Activated CD4-positive, alpha-beta T cell treated with anti-CD3 and anti-CD28 coated beads for 24 hours (primary cell): ENCODE data around the gene SLC26A9.

Experiments used
- DNase-seq, 2 donors: peaks; one replicate each; pipeline ENCODE4 v3.0.0-alpha.2; 2020; ENCODE audit warnings: low read depth in 2 of 2

SLC26A9 gene

DNA sequence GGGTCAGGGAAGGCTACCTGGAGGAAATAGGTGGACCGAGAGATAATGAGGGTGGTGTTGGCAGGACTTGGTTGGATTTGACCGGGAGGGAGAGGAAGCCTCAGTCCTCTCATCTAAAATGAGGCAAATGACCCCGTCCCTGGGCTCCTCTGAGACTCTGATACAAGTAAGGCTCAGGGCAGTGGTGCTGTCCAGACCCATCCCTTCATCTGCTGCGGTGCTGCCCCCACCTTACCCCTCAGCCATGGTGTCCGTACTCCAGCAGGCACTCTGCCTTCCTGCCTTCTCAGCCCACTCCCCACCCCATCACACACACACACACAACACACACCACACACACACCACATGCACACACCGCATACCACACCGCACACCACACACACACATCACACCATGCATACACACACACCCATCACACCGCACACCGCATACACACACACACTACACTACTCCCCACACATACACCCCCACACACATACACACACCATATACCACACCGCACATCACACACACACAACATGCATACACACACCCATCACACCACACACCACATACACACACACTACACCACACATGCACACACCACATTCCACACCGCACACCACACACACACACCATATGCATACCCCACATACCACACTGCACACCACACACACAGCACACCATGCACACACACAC lies 29.4 kb upstream of the SLC26A9 start:
- DNase-seq, result no peak

DNA sequence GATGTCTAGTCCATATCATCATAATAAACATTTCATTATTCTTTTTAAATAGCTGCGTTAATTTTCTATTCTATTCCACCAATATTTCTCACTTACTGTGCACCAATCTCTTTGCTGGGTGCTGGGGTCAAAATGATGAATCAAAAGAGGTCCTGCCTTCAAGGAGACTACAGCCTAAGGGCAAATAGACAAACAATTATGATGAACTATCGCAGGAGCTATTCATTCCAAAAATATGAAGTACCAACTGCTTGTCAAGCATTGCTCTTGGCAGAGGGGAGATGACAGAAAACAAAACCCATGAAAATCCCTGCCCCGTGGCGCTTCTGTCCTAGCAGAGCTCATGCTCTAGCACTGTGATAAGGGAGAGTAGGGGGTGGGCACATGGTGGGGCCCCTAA lies 28.8 kb upstream of the SLC26A9 start:
- DNase-seq, result no peak

DNA sequence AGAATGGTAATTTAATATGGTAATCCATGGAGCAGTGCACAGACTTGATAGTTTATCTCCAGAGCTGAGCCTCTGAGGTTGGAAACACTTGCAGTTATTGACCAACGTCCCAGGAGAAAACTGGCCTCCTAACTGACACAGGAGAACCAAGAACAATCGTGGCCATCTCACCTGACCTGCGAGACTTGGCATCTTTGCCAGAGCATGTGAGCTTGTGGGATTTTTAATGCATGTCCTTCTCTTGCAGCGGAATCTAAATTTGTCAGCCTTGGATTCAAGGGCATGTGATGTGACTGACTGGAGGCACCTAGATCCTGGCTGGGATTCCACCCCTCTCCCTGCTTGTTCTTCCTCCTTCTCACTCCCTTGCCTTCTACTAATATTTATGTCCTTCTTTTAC lies 27.8 kb upstream of the SLC26A9 start:
- DNase-seq, result no peak

DNA sequence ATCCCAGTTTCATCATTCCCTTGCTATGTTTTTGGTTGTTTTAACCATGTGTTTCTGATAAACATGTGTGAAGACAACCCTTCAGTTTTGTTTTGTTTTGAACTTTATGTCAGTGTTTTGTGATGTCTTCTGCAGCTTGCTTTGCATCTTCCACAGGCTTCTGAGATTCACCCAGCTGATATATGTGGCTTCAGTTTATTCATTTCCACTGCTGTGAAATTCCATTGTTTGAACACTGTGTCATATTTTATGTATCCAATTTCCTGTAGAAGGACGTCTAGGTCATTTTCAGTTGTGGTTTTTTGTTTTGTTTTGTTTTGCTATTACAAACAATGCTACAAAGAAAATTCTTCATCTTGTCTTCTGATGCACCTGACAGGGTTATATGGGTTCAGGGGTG lies 27.2 kb upstream of the SLC26A9 start:
- no peak for DNase-seq

DNA sequence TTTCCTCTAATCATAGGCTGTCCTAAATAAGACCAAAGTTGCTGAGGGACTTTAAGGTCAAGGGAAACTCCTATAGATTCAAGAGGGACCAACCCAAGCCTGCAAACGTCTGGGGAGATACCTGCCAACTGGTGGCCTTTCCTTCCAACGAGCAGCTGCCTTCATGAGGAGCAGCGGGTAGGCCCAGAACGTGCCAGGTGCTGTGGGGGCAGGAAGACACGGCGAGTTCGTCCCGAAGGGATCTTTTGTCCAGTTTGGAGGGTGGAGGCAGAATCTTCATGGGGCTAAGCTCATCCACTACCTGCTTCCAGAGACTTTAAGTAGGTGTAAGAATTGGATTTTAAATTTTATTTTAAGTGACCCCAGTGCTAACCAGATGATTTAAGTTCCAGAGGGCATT lies 26.0 kb upstream of the SLC26A9 start:
- no peak for DNase-seq

DNA sequence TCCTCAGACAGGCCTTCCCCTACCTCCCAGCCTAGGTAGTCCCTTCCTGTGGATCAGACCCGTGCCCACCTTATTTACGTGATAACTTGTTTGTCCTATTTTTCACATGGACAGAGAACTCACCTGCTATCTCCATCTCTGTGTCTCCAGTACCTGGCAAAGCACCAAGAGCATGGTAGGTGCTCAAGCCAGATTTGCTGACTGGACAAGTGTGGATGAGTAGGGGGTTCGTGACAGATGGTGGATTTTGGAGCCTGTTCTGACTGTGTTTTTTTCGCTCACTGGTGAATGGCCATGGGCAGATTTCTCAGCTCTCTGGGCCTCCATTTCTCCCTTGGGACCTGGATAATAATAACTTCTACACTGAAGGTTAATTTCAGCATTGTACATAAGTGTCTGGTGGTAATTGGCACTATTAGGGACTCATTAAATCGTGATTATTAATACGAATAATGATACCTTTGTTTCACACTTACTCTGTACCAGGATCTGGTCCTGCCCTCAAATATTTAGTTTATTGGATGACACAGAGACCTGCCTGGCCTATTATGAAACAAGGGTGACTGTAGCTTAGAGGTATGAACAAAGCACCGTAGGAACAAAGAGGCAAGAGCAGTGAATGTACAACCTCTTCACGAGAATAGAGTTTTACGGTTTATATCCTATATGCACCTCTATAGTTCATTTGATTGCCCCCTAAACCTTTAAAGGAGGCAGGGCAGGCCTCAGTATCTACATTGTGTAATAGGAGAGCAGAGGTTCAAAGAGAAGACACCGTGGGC lies 24.5 kb upstream of the SLC26A9 start:
- DNase-seq, result no peak

DNA sequence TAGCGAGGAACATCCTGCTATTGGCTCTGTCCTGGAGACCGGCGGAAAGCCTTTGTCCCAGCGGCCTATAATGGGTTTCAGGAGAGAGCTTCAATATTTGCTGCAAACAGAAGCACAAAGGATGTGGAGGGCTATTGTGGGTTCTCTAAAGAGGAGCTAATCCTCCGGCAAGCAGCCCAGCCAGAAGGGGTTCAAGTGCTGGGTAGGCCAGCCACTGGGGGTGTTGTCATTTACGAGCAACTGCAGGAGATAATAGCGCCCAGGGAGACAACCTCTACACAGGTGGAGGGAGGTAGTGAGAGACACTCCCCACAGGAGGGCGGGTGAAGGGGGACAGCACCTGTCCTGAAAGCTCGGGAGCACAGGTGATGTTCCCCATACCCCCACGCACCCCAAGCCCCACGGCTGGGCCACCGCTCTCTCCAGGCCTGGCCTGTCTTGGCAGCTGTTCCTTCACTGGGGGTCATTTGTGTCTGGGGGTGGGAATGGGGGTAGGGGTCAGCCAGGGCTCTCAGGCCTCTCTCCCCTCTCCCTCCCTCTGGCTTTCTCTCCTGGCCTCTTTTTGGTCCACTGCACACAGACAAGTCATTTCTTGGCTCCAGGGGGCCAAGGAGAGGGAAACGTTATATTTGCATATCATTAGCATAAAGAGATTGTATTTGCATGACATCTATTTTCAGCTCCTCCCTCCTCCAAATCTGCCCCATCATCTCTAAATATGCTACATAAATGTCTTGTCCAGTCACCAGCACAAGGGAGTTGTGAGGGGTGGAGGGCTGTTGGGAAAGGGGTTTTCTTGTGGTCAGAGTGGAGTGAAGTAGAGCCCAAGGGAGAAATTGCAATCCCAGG lies 22.0 kb upstream of the SLC26A9 start:
- no peak for DNase-seq

DNA sequence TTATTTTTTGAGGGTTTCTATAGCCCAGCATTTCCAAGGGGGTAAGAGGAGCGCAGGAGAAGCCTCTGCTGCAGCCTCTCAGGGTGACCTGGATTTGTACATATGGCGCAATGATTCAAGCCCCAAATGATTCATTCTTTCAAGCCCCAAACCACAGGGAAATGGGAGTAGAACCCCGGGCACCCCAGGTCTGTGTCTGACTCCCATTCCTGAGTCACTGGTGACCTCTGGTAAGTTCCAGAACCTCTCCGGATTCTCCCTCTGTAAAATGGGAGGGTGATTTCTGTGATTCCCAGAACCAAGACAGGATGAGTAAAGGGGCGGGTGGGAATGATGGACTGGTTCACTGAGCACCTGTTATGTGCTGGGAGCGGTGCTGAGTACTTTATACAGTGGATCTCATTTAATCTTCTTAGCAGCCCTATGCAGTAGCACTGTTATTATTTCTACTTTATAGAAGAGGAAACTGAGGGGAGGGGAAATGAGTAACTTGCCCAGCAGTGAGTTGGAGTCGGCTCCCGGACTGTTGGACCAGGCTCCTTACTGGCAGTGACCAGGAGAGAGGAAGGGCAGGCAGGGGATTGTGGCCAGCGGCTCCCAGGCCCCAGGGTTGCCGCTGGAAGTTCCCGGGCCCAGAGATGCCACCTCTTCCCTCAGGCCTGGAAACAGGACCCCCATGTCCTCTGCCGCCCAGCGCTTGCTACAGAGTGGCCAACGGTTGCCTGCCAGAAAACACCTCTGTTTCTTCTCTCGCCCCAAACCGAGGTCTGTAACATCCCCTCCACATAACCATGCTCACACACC lies 20.3 kb upstream of the SLC26A9 start:
- no peak for DNase-seq

DNA sequence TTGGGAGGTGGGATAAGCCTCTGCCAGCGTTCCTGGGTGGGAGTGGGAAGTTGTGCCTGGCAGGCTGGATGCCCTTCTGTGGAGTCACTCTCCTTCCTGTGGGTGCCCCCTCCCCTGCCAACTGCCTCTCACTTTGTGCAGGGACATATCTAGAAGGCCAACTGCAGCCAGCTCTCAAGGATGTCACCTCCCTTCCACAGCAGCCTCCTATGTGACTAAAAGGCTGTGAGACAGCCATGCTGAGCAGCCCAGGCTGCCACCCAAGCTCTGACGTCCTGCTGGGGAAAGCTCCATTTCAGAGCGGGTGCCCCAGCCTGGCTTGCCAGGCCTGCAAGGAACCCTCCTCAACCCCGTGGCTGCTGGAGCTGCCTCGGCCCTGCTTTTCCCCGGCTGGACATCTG lies 19.6 kb upstream of the SLC26A9 start:
- DNase-seq, result no peak

DNA sequence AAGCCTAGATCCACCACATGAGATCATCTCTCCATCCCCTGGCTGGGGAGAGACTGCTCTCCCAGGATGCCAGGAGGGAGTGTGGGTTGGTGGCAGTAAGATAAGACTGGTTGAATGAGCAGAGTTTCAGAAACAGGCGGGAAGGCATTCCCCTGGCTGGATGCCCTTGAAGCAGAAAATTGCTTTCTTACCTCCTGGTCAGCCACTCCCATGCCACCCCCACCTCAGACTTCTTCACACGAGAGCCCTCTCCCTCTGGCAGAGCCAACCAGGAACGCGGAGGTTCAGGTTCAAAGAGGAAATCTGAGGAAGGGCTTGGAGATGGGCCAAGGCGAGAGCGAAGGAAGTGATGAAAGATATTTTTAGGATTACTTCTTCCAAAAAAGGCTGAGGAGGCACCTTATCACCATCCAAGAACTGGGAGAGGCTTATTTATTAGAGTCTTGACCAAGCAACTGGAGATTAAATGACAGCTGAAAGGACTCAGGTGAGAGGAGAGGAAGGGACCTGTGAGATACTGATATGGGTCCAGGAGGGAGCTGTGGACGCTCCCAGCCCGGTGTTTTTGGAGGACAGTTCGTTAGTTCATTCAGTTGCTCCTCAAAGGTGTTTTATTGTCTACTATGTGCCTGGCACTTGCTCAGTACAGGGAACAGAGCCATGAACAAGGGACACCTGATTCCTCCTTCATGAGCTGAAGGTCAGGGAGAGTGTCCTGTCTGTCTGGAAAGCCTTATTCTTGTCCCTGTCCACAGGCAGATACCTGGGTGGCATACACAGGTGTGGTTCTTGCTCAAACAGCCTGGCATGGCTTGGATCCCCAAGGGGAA lies 18.9 kb upstream of the SLC26A9 start:
- DNase-seq, result no peak

DNA sequence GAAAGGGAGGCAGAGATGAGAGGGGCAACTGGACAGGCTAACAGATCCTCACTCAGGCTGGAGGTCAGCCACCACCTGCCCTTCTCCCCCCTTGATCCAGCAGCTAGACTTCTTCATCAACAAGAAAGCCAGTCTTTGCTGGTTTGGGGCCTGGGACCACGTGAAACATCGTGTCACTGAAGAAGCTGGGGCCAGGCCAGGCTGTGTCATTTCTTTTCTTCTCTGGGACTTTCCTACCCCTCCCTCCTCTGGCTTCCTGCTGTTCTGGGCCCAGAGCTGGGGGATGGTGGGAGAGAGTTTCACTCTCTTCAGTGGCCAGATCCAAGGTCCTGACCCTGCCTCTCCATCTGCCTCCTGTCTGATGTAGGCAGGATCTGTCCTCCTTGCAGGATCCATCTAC lies 18.1 kb upstream of the SLC26A9 start:
- no peak for DNase-seq

DNA sequence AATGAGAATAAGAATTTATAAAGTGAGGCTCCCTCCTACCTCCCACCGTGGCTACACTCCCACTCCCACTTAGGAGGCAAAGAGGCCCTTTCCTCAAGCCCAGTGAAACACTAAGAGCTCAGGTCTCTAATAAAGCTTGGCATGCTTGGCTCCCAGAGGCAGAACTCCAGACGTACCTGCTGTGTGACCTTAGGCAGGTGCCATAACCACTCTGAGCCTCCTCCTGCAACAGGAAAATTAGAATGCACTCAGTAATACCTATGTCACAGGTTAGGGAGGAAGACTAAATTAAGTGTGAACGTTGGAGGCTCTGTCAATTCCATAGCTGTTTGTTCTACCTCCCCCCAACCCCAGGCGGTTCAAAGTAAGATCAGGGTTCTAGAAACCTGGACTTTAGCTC lies 16.5 kb upstream of the SLC26A9 start:
- DNase-seq, result no peak

DNA sequence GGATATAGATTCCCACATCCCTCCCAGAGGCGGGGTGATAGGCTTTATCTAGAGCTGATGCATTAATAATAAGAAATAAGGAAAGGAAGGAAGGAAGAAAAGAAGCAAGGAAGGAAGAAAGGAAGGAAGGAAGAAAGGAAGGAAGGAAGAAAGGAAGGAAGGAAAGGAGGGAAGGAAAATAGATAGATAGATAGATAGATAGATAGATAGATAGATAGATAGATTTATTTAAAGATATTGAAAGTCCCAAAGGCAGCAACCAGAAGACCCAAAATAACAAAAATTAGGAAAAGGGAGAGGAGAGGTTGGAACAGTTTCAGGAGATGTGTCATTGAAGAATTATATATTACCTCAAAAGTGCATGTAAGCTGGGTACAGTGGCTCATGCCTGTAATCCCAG lies 12.2 kb upstream of the SLC26A9 start:
- DNase-seq, result no peak

DNA sequence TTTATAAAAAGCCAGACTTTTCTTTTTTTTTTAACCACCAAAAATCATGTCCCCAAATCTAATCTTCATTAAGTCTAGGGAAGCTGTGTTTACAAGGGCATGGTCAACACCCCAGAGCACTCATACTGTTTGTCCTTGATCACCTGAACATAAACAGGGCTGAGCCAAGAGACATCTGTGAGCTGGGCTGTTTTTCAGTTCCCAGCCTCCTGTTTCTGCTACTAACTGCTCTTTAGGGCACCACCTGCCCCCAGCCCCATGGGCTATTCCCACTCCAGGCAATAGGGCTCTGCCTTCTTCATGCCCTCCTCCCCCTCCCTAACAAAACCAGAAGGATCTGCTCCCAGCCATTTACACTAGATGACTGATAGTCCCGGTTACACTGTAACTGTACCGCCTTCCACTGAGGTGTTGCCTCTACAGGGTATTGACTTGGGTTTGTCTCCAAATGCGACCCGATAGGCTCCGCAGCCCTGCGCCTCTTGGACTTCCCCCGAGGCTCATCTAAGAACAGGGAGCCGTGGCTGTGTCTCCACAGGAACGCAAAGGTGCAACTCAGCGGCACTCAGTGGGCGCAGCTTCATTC lies 11.7 kb upstream of the SLC26A9 start:
- DNase-seq, result no peak

DNA sequence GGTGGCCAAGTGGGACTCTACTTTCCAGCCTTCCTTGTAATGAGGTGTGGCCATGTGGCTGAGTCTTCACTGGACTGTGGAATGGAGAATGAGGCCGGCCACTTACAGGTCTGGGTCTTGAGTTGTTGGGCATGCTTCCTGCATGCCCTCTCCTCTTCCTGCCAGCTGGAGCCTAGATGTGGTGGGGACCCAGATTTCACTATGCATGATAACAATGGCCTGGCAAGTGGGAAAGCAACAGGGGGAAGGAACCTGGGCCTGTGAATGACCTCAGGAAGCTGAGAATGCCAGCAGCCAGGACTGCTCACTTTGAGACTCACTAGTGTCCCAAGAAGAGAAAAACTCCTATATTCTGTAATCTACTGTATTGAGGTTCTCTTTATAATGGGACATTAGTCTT lies 8.5 kb upstream of the SLC26A9 start:
- DNase-seq, result no peak

DNA sequence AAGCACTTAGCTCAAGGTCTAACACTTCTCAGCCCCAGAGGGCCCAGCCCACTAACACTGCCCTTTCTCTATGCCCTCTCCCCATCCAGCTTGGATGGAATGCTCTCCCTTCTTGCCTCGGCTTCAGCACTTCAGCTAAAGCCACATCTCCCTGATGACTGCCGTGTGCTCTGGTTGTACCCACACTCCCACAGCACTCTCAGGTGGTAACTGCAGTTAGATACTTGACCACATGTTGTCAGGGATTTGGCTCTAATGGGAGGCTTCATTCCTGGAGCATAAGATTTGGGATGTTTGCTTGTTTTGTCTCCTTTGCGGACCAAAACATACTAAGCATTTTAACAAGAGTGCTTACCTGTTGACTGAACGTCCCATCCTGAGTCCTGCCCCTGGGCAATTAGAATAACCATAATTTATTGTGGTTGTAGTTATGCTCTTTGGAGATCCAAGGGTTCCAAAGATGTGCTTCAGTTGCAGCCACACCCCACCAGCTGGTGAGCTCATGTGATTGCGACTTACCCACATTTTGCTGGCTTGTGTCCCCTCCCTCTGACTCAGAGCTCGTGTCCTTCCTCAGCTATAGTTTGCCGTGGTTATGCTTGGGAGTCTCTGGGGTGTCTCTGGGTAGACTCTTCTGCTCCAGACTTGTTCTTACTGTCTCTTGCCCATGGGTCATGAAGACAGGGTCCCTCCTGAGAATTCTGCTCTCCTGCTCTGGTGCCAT lies 7.7 kb upstream of the SLC26A9 start:
- DNase-seq, result no peak

DNA sequence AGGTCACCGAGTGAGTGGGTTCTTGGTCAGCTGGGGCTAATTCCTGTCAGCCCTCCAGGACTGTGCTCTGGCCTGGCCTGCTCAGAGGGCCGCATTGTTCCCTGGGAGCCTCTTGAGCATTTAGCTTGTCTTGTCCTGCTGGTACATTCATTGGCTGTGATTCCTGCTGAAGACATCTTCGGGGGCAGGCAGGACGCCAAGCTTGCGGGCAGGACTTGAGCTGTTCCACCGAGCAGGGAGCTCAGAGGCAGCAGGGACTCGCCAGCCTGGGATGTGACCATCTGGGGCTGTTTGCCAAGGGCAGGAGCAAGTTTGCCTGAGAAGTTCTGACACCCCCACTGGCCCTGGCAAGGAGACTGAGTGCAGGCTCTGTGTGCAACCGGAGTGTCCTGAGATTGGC lies 7.0 kb upstream of the SLC26A9 start:
- no peak for DNase-seq

DNA sequence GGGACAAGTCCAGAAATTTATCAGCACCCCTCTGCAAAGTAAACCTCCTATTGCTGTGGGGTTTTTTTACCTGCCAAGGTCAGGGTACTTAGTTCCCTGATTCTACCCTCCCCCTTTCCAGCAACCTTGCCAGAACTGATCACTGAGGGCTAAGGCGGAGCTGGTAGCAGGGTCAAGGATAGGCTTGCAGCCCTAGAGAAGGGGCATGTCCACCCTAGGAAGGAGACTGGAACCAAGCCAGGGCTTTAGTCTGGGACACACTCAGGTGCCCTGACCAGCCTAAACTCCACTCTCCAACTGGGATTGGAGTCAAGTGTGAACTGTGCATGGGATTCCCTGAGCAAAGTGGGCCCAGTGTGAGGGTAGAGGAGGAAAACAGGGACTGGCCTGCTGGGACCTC lies 6.5 kb upstream of the SLC26A9 start:
- no peak for DNase-seq

DNA sequence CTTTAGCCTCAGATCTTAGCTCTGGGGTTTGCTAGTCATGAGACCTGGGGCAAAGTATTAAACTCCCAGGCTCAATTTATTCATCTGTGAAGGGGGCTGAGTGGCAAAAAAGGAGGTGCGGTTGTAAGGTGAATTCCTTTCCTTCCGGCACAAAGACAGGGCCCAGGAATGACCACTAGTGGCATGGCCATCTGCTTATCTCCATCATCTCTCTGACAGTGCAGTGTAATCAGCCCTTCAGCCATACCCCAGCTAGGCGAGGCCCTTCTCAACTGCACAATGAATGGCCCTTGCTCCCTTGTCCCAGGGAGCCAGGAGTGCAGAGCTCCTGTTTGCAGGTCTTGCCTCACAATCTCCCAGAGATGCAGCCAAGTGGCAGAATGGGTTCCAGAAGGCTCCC lies 5.6 kb upstream of the SLC26A9 start:
- DNase-seq, result no peak

DNA sequence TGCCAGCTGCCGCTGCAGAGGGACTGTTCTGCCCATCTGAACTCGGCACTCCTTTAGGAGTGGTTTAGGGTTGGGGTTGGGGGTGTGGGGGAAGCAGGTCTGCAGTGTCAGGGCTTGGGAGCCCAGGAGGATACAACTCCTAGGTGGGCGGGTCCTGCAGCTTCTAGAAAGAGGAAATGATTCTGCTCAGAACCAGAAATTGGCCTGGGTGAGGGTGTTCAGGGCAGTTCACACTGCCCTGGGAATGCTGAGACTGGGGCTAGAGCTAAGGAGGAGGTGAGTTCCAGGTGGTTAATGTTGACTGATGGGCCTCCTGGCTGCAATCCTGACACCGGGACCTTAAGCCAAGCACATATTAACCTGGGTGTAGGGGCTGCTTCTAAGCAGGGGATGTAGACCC lies 4.8 kb upstream of the SLC26A9 start:
- no peak for DNase-seq
